Neuron (in vitro differentiated cells): ENCODE data around the gene NKD2.

Source experiments
- H2AFZ ChIP-seq: one replicate; pipeline ENCODE4 v1.6.1; 2013; ENCODE audit warnings: low read depth, mild to moderate bottlenecking, inconsistent platforms, low read length, moderate library complexity
- H3K27me3 ChIP-seq: one replicate; pipeline ENCODE4 v1.6.1; 2013; ENCODE audit warnings: low read length; ENCODE audit not compliant: insufficient read depth
- H3K36me3 ChIP-seq: one replicate; pipeline ENCODE4 v1.6.1; 2013; ENCODE audit warnings: low read length; ENCODE audit not compliant: insufficient read depth
- H3K4me1 ChIP-seq: one replicate; pipeline ENCODE4 v1.6.1; 2013; ENCODE audit warnings: low read length; ENCODE audit not compliant: insufficient read depth
- H3K4me3 ChIP-seq: 2 replicates; pipeline ENCODE4 v1.5.1; 2013; ENCODE audit warnings: mild to moderate bottlenecking, low read length, moderate library complexity
- H3K9me3 ChIP-seq: one replicate; pipeline ENCODE4 v1.6.1; 2013; ENCODE audit warnings: low read length

The NKD2 gene

GRCh38 chr5:1034986-1035385 lies 26.4 kb downstream of the NKD2 start:
- Histone ChIP-seq H3K4me1 (peaks cover 5% of the 10 kb centered on the region), H3K27me3 (no peaks in the 10 kb centered on the region), H3K36me3 (no peaks in the 10 kb centered on the region), H3K9me3 (no peaks in the 10 kb centered on the region), H2AFZ (no peak overlapping the region), H3K4me3 (no peak overlapping the region)

- no peaks in the 10 kb centered on the region for H3K27me3 ChIP-seq
- H3K4me3 ChIP-seq: no peak overlapping the region
- peaks cover 2% of the 10 kb centered on the region for H3K4me1 ChIP-seq
- no peak overlapping the region for H2AFZ ChIP-seq
- H3K36me3 ChIP-seq: no peaks in the 10 kb centered on the region
- no peaks in the 10 kb centered on the region for H3K9me3 ChIP-seq
Observed at GRCh38 chr5:1035421-1036405, 27.1 kb downstream of the NKD2 start.

- Histone ChIP-seq H3K27me3 (no peaks in the 10 kb centered on the region), H2AFZ (no peak overlapping the region), H3K36me3 (no peaks in the 10 kb centered on the region)
Observed at GRCh38 chr5:1036504-1037122, 28.0 kb downstream of the NKD2 start.

GRCh38 chr5:1037123-1037670 lies 28.6 kb downstream of the NKD2 start:
- Histone ChIP-seq H2AFZ (no peak overlapping the region), H3K9me3 (no peaks in the 10 kb centered on the region), H3K36me3 (no peaks in the 10 kb centered on the region), H3K4me3 (no peak overlapping the region), H3K27me3 (no peaks in the 10 kb centered on the region), H3K4me1 (no peaks in the 10 kb centered on the region)

More at GRCh38 chr5:1036504-1037122, 28.0 kb downstream of the NKD2 start:
- Histone ChIP-seq H3K4me1 (no peaks in the 10 kb centered on the region), H3K4me3 (no peak overlapping the region), H3K9me3 (no peaks in the 10 kb centered on the region)

- no peak overlapping the region for H2AFZ ChIP-seq
- no peaks in the 10 kb centered on the region for H3K27me3 ChIP-seq
- no peak overlapping the region for H3K4me3 ChIP-seq
- H3K4me1 ChIP-seq: no peaks in the 10 kb centered on the region
- no peaks in the 10 kb centered on the region for H3K36me3 ChIP-seq
- no peaks in the 10 kb centered on the region for H3K9me3 ChIP-seq
Observed at GRCh38 chr5:1037671-1038416, 29.2 kb downstream of the NKD2 start.

GRCh38 chr5:1038417-1039209 lies 30.0 kb downstream of the NKD2 start:
- Histone ChIP-seq H3K27me3 (no peaks in the 10 kb centered on the region), H3K9me3 (no peaks in the 10 kb centered on the region), H2AFZ (no peak overlapping the region), H3K36me3 (no peaks in the 10 kb centered on the region), H3K4me1 (no peaks in the 10 kb centered on the region), H3K4me3 (no peak overlapping the region)

- Histone ChIP-seq H3K36me3 (no peaks in the 10 kb centered on the region), H2AFZ (no peak overlapping the region), H3K9me3 (no peaks in the 10 kb centered on the region), H3K27me3 (no peaks in the 10 kb centered on the region), H3K4me3 (no peak overlapping the region), H3K4me1 (no peaks in the 10 kb centered on the region)
Observed at GRCh38 chr5:1039210-1039548, 30.6 kb downstream of the NKD2 start.

GRCh38 chr5:1039706-1040260 lies 31.2 kb downstream of the NKD2 start:
- Histone ChIP-seq H2AFZ (no peak overlapping the region), H3K4me3 (no peak overlapping the region), H3K9me3 (no peaks in the 10 kb centered on the region), H3K27me3 (no peaks in the 10 kb centered on the region), H3K36me3 (no peaks in the 10 kb centered on the region), H3K4me1 (no peaks in the 10 kb centered on the region)

GRCh38 chr5:1040571-1040970 lies 32.0 kb downstream of the NKD2 start:
- no peaks in the 10 kb centered on the region for H3K36me3 ChIP-seq
- H3K27me3 ChIP-seq: no peaks in the 10 kb centered on the region
- no peaks in the 10 kb centered on the region for H3K9me3 ChIP-seq
- no peak overlapping the region for H3K4me3 ChIP-seq
- H2AFZ ChIP-seq: no peak overlapping the region
- no peaks in the 10 kb centered on the region for H3K4me1 ChIP-seq

- H3K4me1 ChIP-seq: no peaks in the 10 kb centered on the region
- no peak overlapping the region for H3K4me3 ChIP-seq
- no peaks in the 10 kb centered on the region for H3K9me3 ChIP-seq
- H3K27me3 ChIP-seq: no peaks in the 10 kb centered on the region
- H2AFZ ChIP-seq: no peak overlapping the region
- no peaks in the 10 kb centered on the region for H3K36me3 ChIP-seq
Observed at GRCh38 chr5:1041225-1042143, 32.9 kb downstream of the NKD2 start.

- H3K36me3 ChIP-seq: no peaks in the 10 kb centered on the region
- H3K9me3 ChIP-seq: no peaks in the 10 kb centered on the region
- H3K4me1 ChIP-seq: no peaks in the 10 kb centered on the region
- no peak overlapping the region for H3K4me3 ChIP-seq
- H3K27me3 ChIP-seq: no peaks in the 10 kb centered on the region
- no peak overlapping the region for H2AFZ ChIP-seq
Observed at GRCh38 chr5:1042626-1043025, 34.0 kb downstream of the NKD2 start.
